ENCODE measurements around the gene C8G.

DNA sequence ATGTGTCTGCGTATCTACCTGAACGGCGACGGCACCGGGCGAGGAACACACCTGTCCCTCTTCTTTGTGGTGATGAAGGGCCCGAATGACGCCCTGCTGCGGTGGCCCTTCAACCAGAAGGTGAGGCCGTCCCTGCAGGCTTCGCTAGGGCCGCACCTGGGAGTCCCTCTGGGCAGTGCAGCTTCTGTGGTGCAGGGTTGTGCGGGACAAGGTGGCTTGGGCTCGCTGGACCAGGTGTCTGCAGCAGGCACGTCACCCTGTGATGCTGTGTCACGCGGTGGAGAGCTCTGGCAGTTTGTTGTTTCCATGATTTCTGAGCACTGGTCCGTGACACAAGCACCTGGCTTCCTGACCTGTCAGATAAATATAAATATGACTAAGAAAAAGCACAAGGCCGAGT, 21.2 kb upstream of the C8G start:
- TF ChIP-seq, protein P1, sequence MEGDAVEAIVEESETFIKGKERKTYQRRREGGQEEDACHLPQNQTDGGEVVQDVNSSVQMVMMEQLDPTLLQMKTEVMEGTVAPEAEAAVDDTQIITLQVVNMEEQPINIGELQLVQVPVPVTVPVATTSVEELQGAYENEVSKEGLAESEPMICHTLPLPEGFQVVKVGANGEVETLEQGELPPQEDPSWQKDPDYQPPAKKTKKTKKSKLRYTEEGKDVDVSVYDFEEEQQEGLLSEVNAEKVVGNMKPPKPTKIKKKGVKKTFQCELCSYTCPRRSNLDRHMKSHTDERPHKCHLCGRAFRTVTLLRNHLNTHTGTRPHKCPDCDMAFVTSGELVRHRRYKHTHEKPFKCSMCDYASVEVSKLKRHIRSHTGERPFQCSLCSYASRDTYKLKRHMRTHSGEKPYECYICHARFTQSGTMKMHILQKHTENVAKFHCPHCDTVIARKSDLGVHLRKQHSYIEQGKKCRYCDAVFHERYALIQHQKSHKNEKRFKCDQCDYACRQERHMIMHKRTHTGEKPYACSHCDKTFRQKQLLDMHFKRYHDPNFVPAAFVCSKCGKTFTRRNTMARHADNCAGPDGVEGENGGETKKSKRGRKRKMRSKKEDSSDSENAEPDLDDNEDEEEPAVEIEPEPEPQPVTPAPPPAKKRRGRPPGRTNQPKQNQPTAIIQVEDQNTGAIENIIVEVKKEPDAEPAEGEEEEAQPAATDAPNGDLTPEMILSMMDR (conservative IDR thresholded peaks at IDR 0.05; ENCODE audit: low read depth, low read length), result no peak
- TF ChIP-seq EZH2 (IDR thresholded peaks at IDR 0.05; ENCODE audit: low read length, unreplicated experiment) (no peak), EZH2phosphoT487 (IDR thresholded peaks at IDR 0.05; ENCODE audit: borderline replicate concordance, low read length) (no peak)

All from PC-3 (cell line).